ENCODE data around the gene MRM1.
A peak's percentile ranks its signal among the peaks of the same experiment; 100 is the strongest.

MRM1 gene

DNA sequence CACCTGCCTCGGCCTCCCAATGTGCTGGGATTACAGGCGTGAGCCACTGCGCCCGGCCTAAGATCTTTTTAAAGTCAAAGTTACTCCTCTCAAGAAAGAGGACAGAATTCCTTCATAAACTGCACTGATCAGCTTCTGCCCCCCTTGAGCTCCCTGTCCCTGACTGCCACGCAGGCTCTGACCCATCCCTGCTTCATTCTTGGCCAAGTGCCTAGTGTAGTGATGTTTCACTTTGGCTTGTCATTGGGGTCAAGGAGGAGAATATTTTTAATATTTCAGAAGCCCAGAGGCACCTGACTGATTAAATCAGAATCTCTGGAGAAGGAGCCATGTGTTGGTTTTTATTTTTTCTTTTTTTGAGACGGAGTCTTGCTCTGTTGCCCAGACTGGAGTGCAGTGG is 9.1 kb downstream of the MRM1 start:
- Mint-ChIP-seq H3K9me3 (no peaks in the 10 kb centered on the region), H3K27ac (no peak overlapping the region), H3K4me3 (no peak overlapping the region), H3K4me1 (ENCODE audit: low read depth) (peaks cover 8% of the 10 kb centered on the region), H3K36me3 (ENCODE audit: low read depth) (peaks cover 7% of the 10 kb centered on the region), H3K27me3 (ENCODE audit: low read depth) (no peaks in the 10 kb centered on the region)
- DNase-seq (ENCODE audit: low spot score): no peak

DNA sequence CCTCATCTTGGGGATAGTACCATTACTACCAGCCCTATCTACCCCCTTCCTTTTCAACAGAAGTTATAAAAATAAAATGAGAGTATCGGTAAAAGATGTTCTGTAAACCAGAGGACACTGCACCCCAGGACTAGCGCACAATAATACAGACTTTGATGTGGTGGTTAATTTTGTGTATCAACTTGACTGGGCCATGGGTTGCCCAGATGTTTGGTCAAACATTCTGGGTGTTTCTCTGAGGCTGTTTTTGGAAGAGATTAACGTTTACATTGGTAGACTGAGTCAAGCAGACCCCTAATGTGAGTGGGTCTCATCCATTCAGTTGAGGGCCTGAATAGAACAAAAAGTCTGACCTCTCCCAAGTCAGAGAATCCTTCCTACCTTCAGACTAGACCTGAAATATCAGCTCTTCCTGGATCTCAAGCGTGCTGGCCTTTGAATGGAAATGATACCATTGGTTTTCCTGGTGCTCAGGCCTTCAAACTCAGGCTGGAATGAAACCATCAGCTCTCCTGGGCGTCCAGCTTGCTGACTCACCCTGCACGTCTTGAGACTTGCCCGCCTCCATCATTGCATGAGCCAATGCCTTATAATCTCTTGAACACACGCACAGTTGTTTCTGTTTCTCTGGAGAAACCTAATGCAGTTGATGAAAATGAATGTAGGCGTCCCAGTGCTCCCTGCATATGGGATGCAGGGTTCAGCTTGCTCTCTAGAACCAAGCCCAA is 10.1 kb downstream of the MRM1 start:
- H3K27ac Mint-ChIP-seq: no peak overlapping the region

DNA sequence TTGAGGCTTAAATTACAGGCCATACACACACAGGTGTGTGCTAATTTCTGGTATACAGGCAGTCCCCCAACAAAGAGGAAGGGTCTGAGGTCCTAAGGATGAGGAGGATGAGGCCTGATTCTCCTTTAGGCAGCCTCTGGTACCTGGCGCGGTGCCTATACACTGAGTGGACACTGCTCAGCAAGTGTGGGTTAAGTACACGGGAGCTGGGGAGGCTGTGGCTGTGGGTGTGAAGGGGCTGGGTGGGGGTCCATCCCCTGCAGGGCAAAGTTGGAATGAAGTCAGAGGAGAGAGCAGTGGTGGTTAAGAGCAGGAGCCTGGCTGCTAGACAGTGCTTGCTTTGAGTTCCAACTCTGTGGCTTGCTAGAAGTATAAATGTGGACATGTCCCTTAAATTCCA is 10.9 kb downstream of the MRM1 start:
- Mint-ChIP-seq H3K4me3 (no peak overlapping the region), H3K9me3 (no peaks in the 10 kb centered on the region), H3K36me3 (ENCODE audit: low read depth) (peaks cover 2% of the 10 kb centered on the region), H3K27me3 (ENCODE audit: low read depth) (no peaks in the 10 kb centered on the region), H3K27ac (no peak overlapping the region), H3K4me1 (ENCODE audit: low read depth) (peaks cover 2% of the 10 kb centered on the region)
- no peak for DNase-seq (ENCODE audit: low spot score)

More for the DNA sequence above, 10.1 kb downstream of the MRM1 start:
- Mint-ChIP-seq H3K4me3 (no peak overlapping the region), H3K36me3 (ENCODE audit: low read depth) (peaks cover 2% of the 10 kb centered on the region), H3K9me3 (no peaks in the 10 kb centered on the region), H3K27me3 (ENCODE audit: low read depth) (no peaks in the 10 kb centered on the region), H3K4me1 (ENCODE audit: low read depth) (peaks cover 2% of the 10 kb centered on the region)
- DNase-seq (ENCODE audit: low spot score): no peak

DNA sequence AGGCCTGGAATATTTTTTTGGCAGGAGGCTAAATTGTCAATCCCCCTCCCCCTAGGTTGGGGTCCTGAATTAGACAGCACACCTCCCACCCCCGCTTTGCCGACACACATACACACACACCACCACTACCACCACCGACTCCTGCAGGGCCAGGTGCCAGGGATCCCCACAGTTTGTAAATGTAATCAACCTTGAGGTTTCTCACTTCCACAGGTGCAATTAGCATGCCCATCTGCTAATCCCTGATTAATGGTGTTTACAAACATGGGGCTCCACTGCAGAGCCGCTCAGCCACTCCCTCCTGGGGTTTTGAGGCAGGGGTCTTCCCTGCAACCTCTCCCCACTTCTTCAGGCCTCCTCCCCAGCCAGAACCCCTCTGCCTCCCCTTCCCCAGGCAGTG is 11.8 kb downstream of the MRM1 start:
- no peak overlapping the region for H3K27ac Mint-ChIP-seq
- H3K36me3 Mint-ChIP-seq (ENCODE audit: low read depth): no peaks in the 10 kb centered on the region
- H3K4me3 Mint-ChIP-seq: no peak overlapping the region
- H3K4me1 Mint-ChIP-seq (ENCODE audit: low read depth): peaks cover 1% of the 10 kb centered on the region
- no peak for DNase-seq (ENCODE audit: low spot score)
- H3K27me3 Mint-ChIP-seq (ENCODE audit: low read depth): no peaks in the 10 kb centered on the region
- H3K9me3 Mint-ChIP-seq: no peaks in the 10 kb centered on the region

DNA sequence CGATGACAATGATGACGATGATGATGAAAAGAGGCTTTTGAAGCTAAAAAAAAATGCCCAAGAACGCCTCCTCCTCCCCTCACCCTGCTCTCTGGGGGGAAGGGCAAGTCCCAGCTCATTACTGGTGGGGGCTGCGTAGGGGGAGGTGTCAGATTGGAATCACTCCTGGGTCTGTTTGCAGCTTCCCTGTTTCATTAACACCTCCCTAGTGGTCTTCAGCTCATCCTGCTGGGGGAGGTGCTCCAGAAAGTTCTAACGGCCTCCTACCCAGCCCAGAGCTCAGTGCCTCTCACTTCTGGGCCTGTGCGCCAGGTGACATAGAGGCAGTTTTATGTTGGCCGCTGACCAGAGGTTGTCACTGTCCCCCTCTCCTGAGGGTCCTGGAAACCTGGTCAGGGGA is 12.7 kb downstream of the MRM1 start:
- Mint-ChIP-seq H3K27ac (no peak overlapping the region), H3K4me1 (ENCODE audit: low read depth) (no peaks in the 10 kb centered on the region), H3K9me3 (no peaks in the 10 kb centered on the region), H3K27me3 (ENCODE audit: low read depth) (no peaks in the 10 kb centered on the region), H3K36me3 (ENCODE audit: low read depth) (no peaks in the 10 kb centered on the region), H3K4me3 (no peak overlapping the region)
- no peak for DNase-seq (ENCODE audit: low spot score)

DNA sequence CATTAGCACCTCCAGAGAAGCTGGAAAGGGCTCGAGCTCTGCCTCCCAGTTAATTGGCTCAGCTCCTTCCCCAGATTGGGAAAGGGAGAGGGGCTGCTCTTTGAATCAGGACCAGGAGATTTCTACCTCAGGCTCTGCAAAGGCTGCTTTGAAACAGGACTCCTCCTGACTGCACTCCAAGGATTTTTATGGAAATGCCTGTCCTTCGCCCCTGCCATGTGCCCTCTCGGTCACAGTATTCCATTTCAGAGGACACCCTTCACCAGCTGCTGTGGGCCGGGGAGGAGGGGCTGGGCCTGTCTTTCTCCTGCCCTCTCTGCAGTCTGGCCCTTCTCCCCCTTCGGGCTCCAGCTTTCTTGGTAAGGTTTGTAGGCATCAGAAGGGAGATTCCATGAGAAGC is 13.6 kb downstream of the MRM1 start:
- H3K9me3 Mint-ChIP-seq: no peaks in the 10 kb centered on the region
- no peak overlapping the region for H3K27ac Mint-ChIP-seq
- H3K27me3 Mint-ChIP-seq (ENCODE audit: low read depth): no peaks in the 10 kb centered on the region
- H3K4me1 Mint-ChIP-seq (ENCODE audit: low read depth): no peaks in the 10 kb centered on the region
- H3K36me3 Mint-ChIP-seq (ENCODE audit: low read depth): no peaks in the 10 kb centered on the region
- H3K4me3 Mint-ChIP-seq: no peak overlapping the region
- no peak for DNase-seq (ENCODE audit: low spot score)

DNA sequence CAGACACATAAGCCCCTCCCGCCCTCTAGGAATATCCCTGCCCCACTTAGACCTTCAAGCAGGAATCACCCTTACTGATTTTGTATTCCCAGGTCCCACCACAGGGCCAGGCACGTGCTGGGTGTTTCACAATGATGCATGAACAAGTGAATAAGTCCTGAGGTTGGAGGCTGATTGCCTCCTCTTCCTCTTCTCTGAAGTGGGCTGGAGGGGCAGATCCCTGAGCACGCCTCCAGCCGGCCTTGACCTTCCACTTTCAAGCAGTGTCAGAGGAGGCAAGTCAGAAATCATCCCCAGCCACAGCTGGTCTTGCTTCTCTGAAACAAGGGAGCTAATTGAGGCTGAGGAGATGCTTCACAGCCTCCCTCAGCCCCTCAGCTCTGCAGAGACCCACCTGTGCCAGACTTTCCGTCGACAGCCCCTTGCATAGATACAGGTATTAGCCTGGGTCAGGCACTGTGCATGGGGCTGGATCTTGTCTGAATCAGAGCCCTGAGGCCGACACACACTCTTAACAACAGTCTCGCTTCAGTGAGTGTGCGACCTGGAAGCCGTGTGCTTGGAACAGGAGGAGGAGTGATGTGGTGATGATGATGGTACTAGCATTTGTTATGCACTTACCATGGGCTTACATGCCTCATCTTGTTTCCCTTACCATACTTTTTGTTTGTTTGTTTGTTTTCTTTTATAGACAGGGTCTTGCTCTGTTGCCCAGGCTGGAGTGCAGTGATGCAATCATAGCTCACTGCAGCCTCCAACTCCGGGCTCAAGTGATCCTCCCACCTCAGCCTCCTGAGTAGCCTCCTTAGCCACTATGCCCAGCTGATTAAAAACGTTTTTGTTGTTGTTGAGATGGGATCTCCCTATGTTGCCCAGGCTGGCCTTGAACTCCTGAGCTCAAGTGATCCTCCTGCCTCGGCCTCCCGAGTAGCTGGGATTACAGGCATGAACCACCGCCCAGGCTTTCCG is 15.0 kb downstream of the MRM1 start:
- no peak overlapping the region for H3K4me3 Mint-ChIP-seq
- no peaks in the 10 kb centered on the region for H3K27me3 Mint-ChIP-seq (ENCODE audit: low read depth)
- no peaks in the 10 kb centered on the region for H3K36me3 Mint-ChIP-seq (ENCODE audit: low read depth)
- no peak overlapping the region for H3K27ac Mint-ChIP-seq
- H3K9me3 Mint-ChIP-seq: no peaks in the 10 kb centered on the region
- DNase-seq (ENCODE audit: low spot score): no peak
- H3K4me1 Mint-ChIP-seq (ENCODE audit: low read depth): no peaks in the 10 kb centered on the region

DNA sequence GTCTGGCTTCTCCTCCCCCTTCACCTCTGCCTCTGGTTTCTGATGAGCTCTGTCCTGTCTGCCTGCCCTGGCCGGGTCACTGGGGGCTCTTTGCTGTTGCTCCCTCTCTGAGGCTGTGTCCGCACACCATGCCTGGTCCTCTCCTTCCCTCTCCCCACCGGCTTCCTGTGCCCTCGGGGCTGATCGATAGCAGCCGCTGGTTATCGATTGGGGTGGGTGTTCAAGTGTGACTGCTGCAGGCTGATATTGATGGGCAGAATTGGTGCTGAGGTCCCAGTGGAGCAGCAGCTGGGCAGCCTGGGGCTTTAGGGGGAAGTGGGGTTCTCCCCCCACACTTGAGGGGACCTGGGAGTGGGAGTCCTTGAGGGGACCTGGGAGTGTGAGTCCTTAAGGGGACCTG is 16.4 kb downstream of the MRM1 start:
- H3K27ac Mint-ChIP-seq: no peak overlapping the region
- no peak for DNase-seq (ENCODE audit: low spot score)
- H3K9me3 Mint-ChIP-seq: no peaks in the 10 kb centered on the region
- H3K4me1 Mint-ChIP-seq (ENCODE audit: low read depth): no peaks in the 10 kb centered on the region
- no peaks in the 10 kb centered on the region for H3K27me3 Mint-ChIP-seq (ENCODE audit: low read depth)
- H3K36me3 Mint-ChIP-seq (ENCODE audit: low read depth): no peaks in the 10 kb centered on the region
- no peak overlapping the region for H3K4me3 Mint-ChIP-seq

DNA sequence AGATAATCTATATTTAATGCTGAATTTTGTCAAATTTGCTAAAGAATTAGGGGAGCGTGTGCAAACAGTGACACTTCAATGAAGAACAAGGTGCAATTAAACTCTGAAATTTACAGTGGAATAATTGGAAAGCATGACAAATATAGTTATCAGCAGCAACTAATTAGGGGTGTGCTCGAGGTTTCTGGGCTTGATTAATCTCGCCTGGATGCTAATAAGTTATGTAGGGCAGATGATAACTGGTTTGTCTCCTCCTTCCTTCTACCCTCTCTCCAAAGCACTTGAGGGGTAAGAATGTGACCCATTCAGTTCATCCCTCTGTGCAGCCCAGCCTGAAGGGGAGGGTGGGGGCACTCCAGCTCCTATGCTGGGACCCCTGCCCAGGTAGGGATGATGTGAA is 21.9 kb downstream of the MRM1 start:
- H3K27me3 Mint-ChIP-seq (ENCODE audit: low read depth): no peaks in the 10 kb centered on the region
- H3K27ac Mint-ChIP-seq: no peak overlapping the region

DNA sequence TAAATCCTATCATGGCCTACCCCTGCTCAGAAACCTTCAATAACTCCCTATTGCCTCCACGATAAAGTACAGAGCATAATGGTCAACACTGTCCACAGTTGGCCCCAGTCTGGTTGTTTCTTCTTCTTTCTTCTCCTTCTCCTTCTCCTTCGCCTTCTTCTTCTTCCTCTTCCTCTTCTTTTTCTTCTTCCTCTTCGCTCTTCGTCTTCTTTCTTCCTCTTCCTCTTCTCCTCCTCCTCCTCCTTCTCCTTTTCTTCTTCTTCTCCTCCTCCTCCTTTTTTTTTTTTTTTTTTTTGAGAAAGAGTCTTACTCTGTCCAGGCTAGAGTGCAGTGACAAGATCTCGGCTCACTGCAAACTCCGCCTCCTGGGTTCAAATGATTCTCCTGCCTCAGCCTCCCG is 23.8 kb downstream of the MRM1 start:
- H3K27ac Mint-ChIP-seq: no peak overlapping the region
- H3K36me3 Mint-ChIP-seq (ENCODE audit: low read depth): no peaks in the 10 kb centered on the region
- H3K9me3 Mint-ChIP-seq: no peaks in the 10 kb centered on the region
- no peak for DNase-seq (ENCODE audit: low spot score)
- no peaks in the 10 kb centered on the region for H3K27me3 Mint-ChIP-seq (ENCODE audit: low read depth)
- H3K4me3 Mint-ChIP-seq: no peak overlapping the region
- H3K4me1 Mint-ChIP-seq (ENCODE audit: low read depth): no peaks in the 10 kb centered on the region

More for the DNA sequence above, 21.9 kb downstream of the MRM1 start:
- no peaks in the 10 kb centered on the region for H3K36me3 Mint-ChIP-seq (ENCODE audit: low read depth)
- H3K4me3 Mint-ChIP-seq: no peak overlapping the region
- H3K4me1 Mint-ChIP-seq (ENCODE audit: low read depth): no peaks in the 10 kb centered on the region
- no peak for DNase-seq (ENCODE audit: low spot score)
- H3K9me3 Mint-ChIP-seq: no peaks in the 10 kb centered on the region

DNA sequence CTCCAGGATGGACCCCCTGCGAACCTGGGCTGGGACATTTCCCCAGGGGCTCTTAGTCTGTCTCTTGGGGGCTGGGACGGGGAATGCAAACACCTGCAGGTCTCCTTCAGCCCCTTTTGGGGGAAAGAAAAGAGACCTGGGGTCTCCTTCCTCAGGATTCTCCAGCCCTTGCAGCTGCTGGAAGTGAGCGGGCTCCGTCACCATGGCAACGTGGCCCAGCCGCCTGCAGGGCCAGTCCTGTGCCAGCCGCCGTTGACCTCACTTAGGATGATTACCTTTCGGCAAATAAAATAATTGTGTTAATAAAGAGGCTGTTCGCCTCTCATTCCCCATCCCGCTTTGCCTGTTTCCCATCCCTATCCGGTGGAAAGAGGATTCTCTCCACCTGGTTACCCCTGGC is 25.7 kb downstream of the MRM1 start:
- Mint-ChIP-seq H3K27me3 (ENCODE audit: low read depth) (no peaks in the 10 kb centered on the region), H3K36me3 (ENCODE audit: low read depth) (no peaks in the 10 kb centered on the region), H3K4me3 (no peak overlapping the region), H3K4me1 (ENCODE audit: low read depth) (no peaks in the 10 kb centered on the region), H3K27ac (no peak overlapping the region), H3K9me3 (no peaks in the 10 kb centered on the region)
- no peak for DNase-seq (ENCODE audit: low spot score)

DNA sequence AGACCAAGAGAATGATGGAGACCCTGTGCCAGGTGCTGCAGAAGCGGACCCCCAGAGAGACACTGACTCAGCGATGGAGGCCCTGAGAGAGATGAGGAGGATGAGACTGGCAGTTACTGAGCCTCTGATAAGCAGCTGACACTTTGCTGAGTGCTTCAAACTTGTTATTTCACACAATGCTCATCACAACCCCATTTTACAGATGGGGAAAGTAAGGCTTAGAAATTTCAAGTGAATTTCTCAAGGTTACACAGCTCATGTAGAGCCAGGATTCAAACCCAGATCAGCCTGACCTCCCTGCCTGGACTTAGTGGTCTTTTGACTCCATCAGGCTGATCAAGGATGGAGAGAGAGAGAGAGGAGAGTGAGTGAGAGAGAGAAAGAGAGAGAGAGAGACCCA is 27.2 kb downstream of the MRM1 start:
- DNase-seq (ENCODE audit: low spot score): no peak
- peaks cover 4% of the 10 kb centered on the region for H3K27me3 Mint-ChIP-seq (ENCODE audit: low read depth)
- no peaks in the 10 kb centered on the region for H3K4me1 Mint-ChIP-seq (ENCODE audit: low read depth)
- H3K4me3 Mint-ChIP-seq: no peak overlapping the region
- H3K27ac Mint-ChIP-seq: no peak overlapping the region
- no peaks in the 10 kb centered on the region for H3K36me3 Mint-ChIP-seq (ENCODE audit: low read depth)
- no peaks in the 10 kb centered on the region for H3K9me3 Mint-ChIP-seq

DNA sequence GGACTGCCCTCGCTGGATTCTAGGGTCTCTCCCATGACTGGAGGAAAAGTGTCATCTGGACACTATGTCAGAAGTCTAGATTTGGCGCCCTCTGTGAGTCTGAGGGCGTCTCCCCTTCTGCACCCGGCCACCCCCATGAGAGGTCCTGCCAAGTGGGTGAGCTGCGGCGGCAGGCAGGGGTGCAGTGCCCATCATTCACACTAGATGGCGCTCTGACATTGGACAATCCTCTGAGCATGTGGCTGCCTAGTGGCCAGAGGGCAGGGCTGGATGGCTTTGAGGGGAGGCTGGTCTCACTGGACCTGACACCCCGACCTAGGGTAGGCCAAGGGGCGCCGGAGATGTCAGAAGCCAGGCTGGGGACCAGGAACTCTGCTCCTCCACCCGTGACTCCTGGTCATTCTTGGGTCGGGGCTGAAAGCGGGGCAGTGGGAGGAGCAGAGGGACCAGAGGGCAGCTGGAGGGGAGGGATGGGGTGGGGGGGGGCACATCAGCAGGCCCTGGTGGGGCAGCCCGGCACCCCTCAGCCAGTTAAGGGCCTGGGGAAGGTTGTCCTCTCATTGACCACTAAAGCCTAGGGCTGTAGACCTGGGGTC is 28.0 kb downstream of the MRM1 start:
- peak; percentile 71 for DNase-seq (ENCODE audit: low spot score)
- H3K4me1 Mint-ChIP-seq (ENCODE audit: low read depth): no peaks in the 10 kb centered on the region
- H3K4me3 Mint-ChIP-seq: no peak overlapping the region
- H3K9me3 Mint-ChIP-seq: no peaks in the 10 kb centered on the region
- H3K27ac Mint-ChIP-seq: no peak overlapping the region
- peaks cover 9% of the 10 kb centered on the region for H3K27me3 Mint-ChIP-seq (ENCODE audit: low read depth)
- no peaks in the 10 kb centered on the region for H3K36me3 Mint-ChIP-seq (ENCODE audit: low read depth)

DNA sequence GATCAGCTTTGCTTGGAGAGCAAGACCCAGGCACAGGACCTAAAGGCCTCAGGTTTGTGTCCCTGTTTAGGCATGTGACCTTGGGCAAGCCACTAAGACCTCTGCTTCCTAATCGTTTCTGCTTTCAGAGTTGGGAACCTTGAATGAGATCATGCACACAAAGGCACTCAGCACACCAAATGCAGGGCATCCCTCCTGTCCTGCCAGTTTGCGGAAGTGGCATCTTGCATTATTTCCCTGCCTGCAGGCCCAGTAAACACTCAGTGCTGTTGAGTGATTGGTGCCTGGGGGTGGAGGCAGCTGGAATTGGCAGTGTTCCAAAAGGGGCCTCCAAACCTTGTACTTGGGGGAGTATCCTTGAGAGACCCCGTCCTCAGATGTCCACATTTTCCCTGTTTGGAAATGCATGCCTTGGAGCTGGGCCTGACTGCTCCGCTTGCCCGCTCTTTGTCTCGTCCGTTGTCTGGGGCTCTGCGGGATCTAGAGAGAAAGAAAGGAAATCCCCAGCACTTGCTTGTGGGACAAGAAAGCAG is 28.7 kb downstream of the MRM1 start:
- peaks cover 12% of the 10 kb centered on the region for H3K27me3 Mint-ChIP-seq (ENCODE audit: low read depth)
- no peak overlapping the region for H3K4me3 Mint-ChIP-seq
- no peaks in the 10 kb centered on the region for H3K36me3 Mint-ChIP-seq (ENCODE audit: low read depth)
- no peak for DNase-seq (ENCODE audit: low spot score)
- no peaks in the 10 kb centered on the region for H3K9me3 Mint-ChIP-seq
- H3K27ac Mint-ChIP-seq: no peak overlapping the region
- no peaks in the 10 kb centered on the region for H3K4me1 Mint-ChIP-seq (ENCODE audit: low read depth)
